ENCODE results near the gene LRP5. TPM values are rescaled to one million over a fixed set of nuclear protein-coding genes. Genes with fewer than 3 reads are reported as not detected.

The LRP5 gene
- total RNA-seq, 1 donor from 2014 or later = 54.7 TPM

DNA sequence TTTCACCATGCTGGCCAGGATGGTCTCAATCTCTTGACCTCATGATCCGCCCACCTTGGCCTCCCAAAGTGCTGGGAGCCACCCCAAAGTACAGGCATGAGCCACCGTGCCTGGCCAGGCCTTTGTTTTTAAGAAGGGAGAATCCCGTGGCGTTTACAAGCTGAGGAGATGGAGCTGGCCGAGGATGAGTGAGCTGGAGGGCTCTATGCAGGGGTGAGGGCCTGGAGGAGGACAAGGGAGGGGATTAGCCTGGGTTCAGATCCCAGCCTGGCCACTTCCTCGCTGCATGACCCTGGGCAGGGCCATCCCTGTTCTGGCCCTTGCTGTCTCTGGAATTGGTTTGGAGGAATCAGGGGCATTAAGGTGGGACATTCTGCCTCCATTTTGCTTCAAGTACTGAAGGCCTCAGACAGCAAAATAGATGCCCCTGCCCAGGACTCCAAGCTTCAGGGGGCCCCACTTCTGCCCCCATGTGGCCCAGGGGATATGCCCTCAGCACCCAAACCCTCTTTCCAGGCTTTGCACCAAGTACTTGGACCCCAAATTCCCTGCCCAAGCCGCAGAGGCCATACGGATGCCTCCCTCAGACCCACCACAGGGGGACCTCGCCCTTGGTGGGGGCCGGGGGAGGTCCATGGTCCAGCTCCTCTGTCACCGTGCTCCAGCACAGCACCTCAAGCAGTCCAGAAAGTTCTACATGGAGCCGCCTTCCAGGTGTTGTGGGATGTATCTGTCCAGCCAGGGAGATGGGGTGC is 12.1 kb upstream of the LRP5 start:
- Histone ChIP-seq H3K27ac (replicated peaks) (no peak overlapping the region), H3K4me3 (no peak overlapping the region), H3K36me3 (no peaks in the 10 kb centered on the region), H3K4me1 (peaks cover 19% of the 10 kb centered on the region), H3K9me3 (replicated peaks) (no peaks in the 10 kb centered on the region), H3K27me3 (ENCODE audit: low read depth) (no peaks in the 10 kb centered on the region)
- no peak for TF ChIP-seq CTCF (IDR thresholded peaks at IDR 0.05; ENCODE audit: borderline replicate concordance)
- intact Hi-C loops (cut with micrococcal nuclease) = no loop called here
- no peak for DNase-seq

DNA sequence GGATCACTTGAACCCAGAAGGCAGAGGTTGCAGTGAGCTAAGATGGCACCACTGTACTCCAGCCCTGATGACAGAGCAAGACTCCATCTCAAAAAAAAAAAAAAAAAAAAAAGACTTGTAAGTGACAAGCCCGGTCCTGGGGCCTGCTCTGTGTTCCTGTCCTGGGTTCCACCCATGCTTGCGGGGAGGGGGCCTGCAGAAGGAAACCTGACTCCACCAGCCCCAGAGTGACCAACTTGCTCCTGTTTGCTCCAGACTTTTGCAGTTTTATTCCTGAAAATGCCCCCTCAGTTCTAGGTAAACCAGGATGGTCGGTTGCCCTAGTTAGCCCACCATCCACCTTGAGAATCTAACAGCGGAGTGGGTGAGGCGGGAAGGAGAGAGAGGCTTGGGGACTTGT is 10.1 kb upstream of the LRP5 start:
- Histone ChIP-seq H3K9me3 (replicated peaks) (no peaks in the 10 kb centered on the region), H3K4me1 (peaks cover 19% of the 10 kb centered on the region), H3K36me3 (no peaks in the 10 kb centered on the region), H3K27me3 (ENCODE audit: low read depth) (no peaks in the 10 kb centered on the region), H3K27ac (replicated peaks) (no peak overlapping the region), H3K4me3 (no peak overlapping the region)
- no peak for DNase-seq
- TF ChIP-seq CTCF (IDR thresholded peaks at IDR 0.05; ENCODE audit: borderline replicate concordance) = no peak
- intact Hi-C loops (cut with micrococcal nuclease) = no loop called here

DNA sequence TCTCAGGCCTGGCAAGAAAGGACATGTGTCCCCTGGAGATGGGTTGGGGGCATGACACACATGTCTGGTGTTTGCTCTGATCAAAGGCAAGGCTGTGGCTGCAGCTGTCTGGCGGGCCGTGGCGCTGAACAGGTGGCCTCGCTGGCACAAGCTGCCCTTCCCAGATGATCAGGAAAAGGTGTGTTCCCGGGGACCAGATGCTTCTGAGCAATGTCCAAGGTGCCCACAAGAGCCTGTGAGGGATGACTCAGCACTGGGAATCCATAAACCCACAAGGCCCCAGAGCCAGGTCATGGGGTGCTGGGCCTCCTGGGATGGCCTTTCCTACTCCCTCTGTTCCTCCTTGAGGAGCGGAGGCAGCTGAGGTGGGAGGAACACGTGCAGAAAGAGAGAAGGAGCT is 9.7 kb upstream of the LRP5 start:
- H3K4me3 ChIP-seq = no peak overlapping the region
- DNase-seq = no peak
- TF ChIP-seq CTCF (IDR thresholded peaks at IDR 0.05; ENCODE audit: borderline replicate concordance) = no peak
- no peak overlapping the region for H3K27ac ChIP-seq (replicated peaks)
- no peaks in the 10 kb centered on the region for H3K9me3 ChIP-seq (replicated peaks)
- H3K27me3 ChIP-seq (ENCODE audit: low read depth) = no peaks in the 10 kb centered on the region
- H3K36me3 ChIP-seq = no peaks in the 10 kb centered on the region
- H3K4me1 ChIP-seq = peaks cover 15% of the 10 kb centered on the region
- intact Hi-C loops (cut with micrococcal nuclease) = no loop called here

GRCh38 chr11:68303083-68303482 is 9.3 kb upstream of the LRP5 start:
- H3K36me3 ChIP-seq = no peaks in the 10 kb centered on the region
- H3K9me3 ChIP-seq (replicated peaks) = no peaks in the 10 kb centered on the region
- H3K27me3 ChIP-seq (ENCODE audit: low read depth) = no peaks in the 10 kb centered on the region
- peaks cover 15% of the 10 kb centered on the region for H3K4me1 ChIP-seq
- H3K27ac ChIP-seq (replicated peaks) = no peak overlapping the region
- intact Hi-C loops (cut with micrococcal nuclease) = no loop called here
- no peak overlapping the region for H3K4me3 ChIP-seq
- DNase-seq = no peak
- TF ChIP-seq CTCF (IDR thresholded peaks at IDR 0.05; ENCODE audit: borderline replicate concordance) = no peak

DNA sequence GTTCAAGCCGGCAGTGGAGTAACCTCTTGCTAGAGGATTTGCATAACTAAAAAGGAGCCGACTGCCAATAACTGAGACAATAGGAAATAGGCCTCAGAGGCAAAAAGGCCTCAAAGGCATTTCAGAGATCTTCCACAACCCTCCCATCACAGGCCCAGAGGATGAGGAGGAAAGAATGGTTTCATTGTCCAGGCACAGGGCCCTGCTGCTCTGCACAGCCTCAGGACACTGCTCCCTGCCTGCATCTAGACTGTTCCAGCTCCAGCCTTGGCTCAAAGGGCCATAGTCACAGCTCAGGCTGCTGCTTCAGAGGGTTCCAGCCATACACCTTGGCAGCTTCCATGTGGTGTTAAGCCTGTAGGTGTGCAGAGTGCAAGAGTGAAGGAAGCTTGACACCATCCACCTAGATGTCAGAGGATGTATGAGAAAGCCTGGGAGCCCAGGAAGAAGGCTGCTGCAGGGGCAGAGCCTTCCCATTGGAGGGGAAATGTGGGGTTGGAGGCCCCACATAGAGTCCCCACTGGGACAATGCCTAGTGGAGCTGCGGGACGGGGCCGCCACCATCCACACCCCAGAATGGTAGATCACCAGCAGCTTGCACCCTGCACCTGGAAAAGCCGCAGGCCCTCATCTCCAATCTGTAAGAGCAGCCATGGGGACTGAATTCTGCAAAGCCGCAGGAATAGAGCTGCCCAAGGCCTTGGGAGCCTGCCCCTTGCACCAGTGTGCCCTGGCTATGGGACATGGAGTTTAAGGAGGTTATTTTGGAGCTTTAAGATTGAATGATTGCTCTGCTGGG is 8.2 kb upstream of the LRP5 start:
- no peak for DNase-seq
- Histone ChIP-seq H3K27me3 (ENCODE audit: low read depth) (no peaks in the 10 kb centered on the region), H3K9me3 (replicated peaks) (no peaks in the 10 kb centered on the region), H3K4me3 (no peak overlapping the region), H3K4me1 (peaks cover 8% of the 10 kb centered on the region), H3K27ac (replicated peaks) (no peak overlapping the region), H3K36me3 (no peaks in the 10 kb centered on the region)
- intact Hi-C loops (cut with micrococcal nuclease) = no loop called here
- no peak for TF ChIP-seq CTCF (IDR thresholded peaks at IDR 0.05; ENCODE audit: borderline replicate concordance)

Data from left ventricle myocardium inferior (tissue), 1 donor.